Neuron (in vitro differentiated cells): Measurements from ENCODE around the gene DSTYK.

Experiments
- H2AFZ ChIP-seq: one replicate; pipeline ENCODE4 v1.6.1; 2013; ENCODE audit warnings: low read depth, mild to moderate bottlenecking, inconsistent platforms, low read length, moderate library complexity
- H3K27me3 ChIP-seq: one replicate; pipeline ENCODE4 v1.6.1; 2013; ENCODE audit warnings: low read length; ENCODE audit not compliant: insufficient read depth
- H3K36me3 ChIP-seq: one replicate; pipeline ENCODE4 v1.6.1; 2013; ENCODE audit warnings: low read length; ENCODE audit not compliant: insufficient read depth
- H3K4me1 ChIP-seq: one replicate; pipeline ENCODE4 v1.6.1; 2013; ENCODE audit warnings: low read length; ENCODE audit not compliant: insufficient read depth
- H3K4me3 ChIP-seq: 2 replicates; pipeline ENCODE4 v1.5.1; 2013; ENCODE audit warnings: mild to moderate bottlenecking, low read length, moderate library complexity
- H3K9me3 ChIP-seq: one replicate; pipeline ENCODE4 v1.6.1; 2013; ENCODE audit warnings: low read length

The DSTYK gene

DNA sequence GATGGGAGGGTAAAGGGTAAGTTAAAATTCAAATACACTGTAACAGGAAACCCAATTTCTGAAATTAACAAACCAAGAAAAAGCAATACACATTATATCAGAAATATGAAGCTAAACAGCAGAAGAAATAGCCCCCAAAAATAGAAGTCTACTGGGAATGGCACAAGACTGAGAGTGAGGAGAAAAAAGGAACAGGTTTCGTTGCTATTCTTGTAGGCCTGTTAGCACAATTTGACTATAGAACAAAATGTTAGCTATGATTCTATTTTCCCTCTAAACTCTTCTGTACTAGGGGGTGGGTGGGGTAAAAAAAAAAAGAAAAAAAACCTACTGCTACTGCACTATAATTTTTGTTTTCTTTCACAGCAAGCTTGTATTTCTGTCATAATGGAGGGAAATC lies 102.2 kb downstream of the DSTYK start:
- Histone ChIP-seq H3K27me3 (no peaks in the 10 kb centered on the region), H3K36me3 (peaks cover 54% of the 10 kb centered on the region), H3K4me1 (no peaks in the 10 kb centered on the region), H2AFZ (no peak overlapping the region), H3K4me3 (no peak overlapping the region), H3K9me3 (no peaks in the 10 kb centered on the region)

DNA sequence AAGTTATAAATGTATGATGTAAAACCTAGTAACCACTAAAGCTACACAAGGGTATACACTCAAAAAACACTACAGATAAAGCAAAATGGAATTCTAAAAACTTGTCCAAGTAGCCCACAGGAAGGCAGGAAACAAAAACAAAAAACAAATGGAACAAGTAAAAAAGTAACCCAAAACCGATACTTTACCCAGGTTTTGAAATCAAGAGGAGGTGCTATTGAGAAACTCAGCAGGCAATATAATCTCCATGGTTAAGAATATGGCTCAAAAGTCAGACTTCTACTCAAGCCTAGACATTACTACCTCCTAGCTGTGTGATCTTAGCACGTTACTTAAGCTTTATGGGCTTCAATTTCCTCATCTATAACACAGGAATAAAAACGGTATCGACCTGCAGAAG lies 103.0 kb downstream of the DSTYK start:
- Histone ChIP-seq H3K36me3 (peaks cover 57% of the 10 kb centered on the region), H3K4me1 (no peaks in the 10 kb centered on the region), H3K4me3 (no peak overlapping the region), H3K27me3 (no peaks in the 10 kb centered on the region), H3K9me3 (no peaks in the 10 kb centered on the region), H2AFZ (no peak overlapping the region)

DNA sequence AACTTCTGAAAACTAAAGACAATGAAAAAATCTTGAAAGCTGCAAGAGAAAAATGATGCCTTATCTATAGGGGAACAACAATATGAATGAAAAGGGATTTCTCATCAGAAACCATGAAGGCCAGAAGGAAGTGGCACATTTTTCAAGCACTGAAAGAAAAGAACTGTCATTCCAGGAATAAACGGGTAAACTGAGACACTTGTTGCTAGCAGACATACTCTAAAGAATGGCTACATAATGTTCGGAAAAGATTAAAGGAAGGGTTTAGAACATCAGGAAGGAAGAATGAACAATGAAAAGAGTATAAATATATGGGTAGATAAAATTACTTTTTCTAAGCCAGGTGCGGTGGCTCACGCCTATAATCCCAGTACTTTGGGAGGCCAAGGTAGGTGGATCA lies 104.2 kb downstream of the DSTYK start:
- Histone ChIP-seq H3K27me3 (no peaks in the 10 kb centered on the region), H3K4me3 (no peak overlapping the region), H3K4me1 (no peaks in the 10 kb centered on the region), H2AFZ (no peak overlapping the region), H3K9me3 (no peaks in the 10 kb centered on the region), H3K36me3 (peaks cover 54% of the 10 kb centered on the region)

DNA sequence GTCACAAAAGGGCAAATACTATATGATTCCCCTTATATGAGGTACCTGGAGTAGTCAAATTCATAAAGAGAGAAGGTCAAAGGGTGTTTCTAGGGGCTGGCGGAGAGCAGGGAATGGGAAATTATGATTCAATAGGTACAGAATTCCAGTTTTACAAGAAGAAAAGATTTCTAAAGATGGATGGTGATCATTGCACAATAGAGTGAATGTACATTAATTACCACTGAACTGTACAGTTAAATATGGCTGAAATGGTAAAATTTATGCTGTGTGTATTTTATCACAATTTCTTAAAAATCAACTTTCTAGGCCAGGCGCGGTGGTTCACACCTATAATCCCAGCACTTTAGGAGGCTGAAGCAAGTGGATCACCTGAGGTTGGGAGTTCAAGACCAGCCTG lies 109.1 kb downstream of the DSTYK start:
- H3K4me3 ChIP-seq, result no peak overlapping the region
- H3K27me3 ChIP-seq, result no peaks in the 10 kb centered on the region
- no peaks in the 10 kb centered on the region for H3K4me1 ChIP-seq
- H3K9me3 ChIP-seq, result no peaks in the 10 kb centered on the region
- peaks cover 78% of the 10 kb centered on the region for H3K36me3 ChIP-seq
- H2AFZ ChIP-seq, result no peak overlapping the region

DNA sequence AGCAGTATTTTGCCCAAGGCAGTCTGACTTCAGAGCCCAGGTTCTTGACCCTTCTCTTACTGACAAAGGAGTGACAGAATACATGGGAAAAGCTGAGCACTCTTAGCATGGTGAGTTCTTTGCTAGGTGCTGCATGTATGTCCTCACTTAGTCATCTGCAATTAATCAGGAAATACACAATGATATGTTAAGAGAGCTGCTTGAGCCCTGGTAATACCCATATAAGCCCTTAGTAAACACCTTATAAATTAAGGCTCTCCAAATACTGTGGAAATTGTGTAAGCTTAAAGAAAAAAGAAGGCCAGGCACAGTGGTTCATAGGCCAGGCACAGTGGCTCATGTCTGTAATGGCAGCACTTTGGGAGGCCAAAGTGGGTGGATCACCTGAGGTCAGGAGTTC lies 113.3 kb downstream of the DSTYK start:
- Histone ChIP-seq H2AFZ (no peak overlapping the region), H3K4me3 (no peak overlapping the region), H3K4me1 (no peaks in the 10 kb centered on the region), H3K27me3 (no peaks in the 10 kb centered on the region), H3K9me3 (no peaks in the 10 kb centered on the region), H3K36me3 (peaks cover 77% of the 10 kb centered on the region)

DNA sequence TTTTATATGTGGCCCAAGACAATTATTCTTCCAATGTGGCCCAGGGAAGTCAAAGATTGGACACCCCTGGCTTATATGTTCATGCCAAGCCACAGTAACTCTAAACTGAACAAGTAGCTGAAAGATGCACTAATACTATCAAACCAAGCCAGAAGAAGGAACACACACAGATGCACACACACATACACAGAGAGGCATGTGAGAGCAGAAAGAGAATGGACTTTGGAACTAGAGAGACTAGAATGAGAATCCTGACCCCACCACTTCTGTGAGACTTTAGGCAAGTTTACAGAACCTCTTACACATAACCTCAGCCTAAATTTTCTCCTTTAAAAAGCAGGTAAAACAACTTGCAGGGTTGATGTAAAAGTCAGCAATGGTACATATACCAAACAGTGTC lies 116.1 kb downstream of the DSTYK start:
- H3K4me3 ChIP-seq, result no peak overlapping the region
- H3K9me3 ChIP-seq, result no peaks in the 10 kb centered on the region
- no peaks in the 10 kb centered on the region for H3K4me1 ChIP-seq
- no peak overlapping the region for H2AFZ ChIP-seq
- peaks cover 80% of the 10 kb centered on the region for H3K36me3 ChIP-seq
- no peaks in the 10 kb centered on the region for H3K27me3 ChIP-seq
